ENCODE measurements around the gene SOCS4.

DNA sequence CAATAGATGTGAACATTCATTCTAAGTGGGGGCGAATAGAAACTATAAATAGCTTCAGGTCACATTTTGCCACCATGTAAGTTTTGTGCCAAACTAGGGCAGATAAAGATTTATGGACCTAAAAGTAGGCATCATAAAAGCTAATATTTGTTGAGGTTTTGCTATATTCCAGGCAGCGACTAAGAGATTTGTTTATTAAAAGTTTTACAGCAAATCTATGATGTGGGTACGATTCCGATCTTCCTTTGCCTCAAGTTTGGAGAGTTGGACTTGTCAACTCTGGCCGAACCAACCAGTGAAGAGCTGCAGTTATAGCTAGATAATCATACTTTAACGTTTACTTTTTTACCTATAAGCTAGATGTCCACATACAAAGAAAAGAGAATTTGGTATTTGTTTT, 26.0 kb downstream of the SOCS4 start:
- TF ChIP-seq POLR2AphosphoS5 (IDR thresholded peaks at IDR 0.05; ENCODE audit: low read depth, low read length), result no peak
- TF ChIP-seq POLR2A (IDR thresholded peaks at IDR 0.05; ENCODE audit: low read depth, low read length), result no peak
- TF ChIP-seq TAF1 (IDR thresholded peaks at IDR 0.05; ENCODE audit: low read depth, low read length), result no peak
